Measurements from ENCODE around the gene IFIT2.

GRCh38 chr10:89278900-89279392 is 22.9 kb upstream of the IFIT2 start:
- TF ChIP-seq POLR2AphosphoS5 (IDR thresholded peaks at IDR 0.05; ENCODE audit: low read depth, low read length) (no peak), POLR2A (IDR thresholded peaks at IDR 0.05; ENCODE audit: low read depth, low read length) (no peak)
